ENCODE measurements around the gene C1orf35.

The C1orf35 gene

GRCh38 chr1:228062085-228062791 is 40.9 kb downstream of the C1orf35 start:
- no peak for DNase-seq

DNA sequence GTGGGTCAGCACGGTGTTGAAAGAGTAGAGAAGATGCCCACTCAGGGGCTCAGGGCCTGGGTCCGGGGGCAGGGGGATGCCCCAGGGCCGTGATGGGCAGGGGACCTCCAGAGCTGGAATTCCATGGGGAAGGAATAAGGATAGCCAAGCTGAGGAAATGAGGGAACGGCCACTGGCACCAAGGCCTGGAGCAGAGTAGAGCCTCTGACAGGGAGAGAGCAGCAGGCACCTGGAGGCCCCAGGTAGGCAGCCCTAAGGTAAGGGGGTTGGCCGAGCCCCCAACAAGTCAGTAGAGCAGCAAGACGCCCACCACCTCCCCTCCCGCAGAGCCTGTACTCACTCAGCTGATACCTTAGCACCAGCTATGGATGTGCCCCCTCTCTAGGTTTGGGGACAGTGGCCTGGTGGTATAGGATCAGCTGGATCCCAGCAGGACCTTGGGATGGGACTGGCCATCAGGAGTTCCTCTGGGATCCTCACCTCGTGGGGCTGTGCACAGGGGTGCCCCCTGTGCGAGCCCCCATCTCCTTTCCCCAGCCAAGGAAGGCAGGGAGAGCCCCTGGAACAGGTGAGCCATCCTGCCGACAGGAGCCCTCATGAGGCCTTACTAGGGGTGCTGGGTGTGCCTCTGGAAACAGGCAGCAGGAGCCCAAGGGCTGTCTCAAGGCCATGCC is 41.6 kb downstream of the C1orf35 start:
- no peak for DNase-seq

DNA sequence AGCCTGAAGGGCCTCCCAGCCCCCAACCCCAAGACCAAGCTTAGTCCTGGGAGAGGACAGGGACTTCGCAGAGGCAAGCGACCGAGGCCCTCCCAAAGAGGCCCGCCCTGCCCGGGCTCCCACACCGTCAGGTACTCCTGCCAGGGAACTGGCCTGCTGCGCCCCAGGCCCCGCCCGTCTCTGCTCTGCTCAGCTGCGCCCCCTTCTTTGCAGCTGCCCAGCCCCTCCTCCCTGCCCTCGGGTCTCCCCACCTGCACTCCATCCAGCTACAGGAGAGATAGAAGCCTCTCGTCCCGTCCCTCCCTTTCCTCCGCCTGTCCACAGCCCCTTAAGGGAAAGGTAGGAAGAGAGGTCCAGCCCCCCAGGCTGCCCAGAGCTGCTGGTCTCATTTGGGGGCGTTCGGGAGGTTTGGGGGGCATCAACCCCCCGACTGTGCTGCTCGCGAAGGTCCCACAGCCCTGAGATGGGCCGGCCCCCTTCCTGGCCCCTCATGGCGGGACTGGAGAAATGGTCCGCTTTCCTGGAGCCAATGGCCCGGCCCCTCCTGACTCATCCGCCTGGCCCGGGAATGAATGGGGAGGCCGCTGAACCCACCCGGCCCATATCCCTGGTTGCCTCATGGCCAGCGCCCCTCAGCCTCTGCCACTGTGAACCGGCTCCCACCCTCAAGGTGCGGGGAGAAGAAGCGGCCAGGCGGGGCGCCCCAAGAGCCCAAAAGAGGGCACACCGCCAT is 42.5 kb downstream of the C1orf35 start:
- DNase-seq = no peak

DNA sequence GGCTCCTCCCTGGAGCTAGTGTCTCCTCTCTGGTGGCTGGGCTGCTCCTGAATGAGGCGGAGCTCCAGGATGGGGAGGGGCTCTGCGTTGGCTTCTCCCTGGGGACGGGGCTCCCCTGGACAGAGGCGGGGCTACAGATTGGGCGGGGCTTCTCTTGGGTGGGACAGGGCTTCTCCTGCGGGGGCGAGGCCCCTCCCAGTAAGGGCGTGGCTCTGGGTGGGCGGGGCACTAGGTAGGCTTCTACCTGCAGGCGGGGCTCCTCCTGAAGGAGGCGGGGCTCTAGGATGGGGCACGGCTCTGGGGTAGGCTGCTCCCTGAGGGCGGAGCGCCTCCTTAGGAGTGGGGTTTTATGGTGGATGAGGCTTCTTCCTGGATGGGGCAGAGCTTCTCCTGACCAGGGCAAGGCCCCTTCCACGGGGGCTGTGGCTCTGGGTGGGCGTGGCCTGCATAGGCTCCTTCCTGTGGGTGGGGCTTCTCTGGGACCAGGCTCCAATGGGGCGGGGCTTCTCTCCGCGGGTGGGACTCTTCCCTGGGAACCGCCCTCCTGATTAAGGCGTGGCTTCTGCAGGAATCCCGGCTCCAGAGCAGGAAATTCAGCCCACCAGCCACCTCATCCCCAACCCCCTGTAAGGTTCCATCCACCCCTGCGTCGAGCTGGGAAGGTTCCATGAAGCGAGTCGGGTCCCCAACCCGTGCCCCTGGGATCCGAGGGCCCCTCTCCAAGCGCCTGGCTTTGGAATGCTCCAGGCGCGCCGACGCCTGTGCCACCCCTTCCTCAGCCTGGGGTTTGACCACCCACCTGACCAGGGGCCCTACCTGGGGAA is 43.3 kb downstream of the C1orf35 start:
- DNase-seq = no peak

DNA sequence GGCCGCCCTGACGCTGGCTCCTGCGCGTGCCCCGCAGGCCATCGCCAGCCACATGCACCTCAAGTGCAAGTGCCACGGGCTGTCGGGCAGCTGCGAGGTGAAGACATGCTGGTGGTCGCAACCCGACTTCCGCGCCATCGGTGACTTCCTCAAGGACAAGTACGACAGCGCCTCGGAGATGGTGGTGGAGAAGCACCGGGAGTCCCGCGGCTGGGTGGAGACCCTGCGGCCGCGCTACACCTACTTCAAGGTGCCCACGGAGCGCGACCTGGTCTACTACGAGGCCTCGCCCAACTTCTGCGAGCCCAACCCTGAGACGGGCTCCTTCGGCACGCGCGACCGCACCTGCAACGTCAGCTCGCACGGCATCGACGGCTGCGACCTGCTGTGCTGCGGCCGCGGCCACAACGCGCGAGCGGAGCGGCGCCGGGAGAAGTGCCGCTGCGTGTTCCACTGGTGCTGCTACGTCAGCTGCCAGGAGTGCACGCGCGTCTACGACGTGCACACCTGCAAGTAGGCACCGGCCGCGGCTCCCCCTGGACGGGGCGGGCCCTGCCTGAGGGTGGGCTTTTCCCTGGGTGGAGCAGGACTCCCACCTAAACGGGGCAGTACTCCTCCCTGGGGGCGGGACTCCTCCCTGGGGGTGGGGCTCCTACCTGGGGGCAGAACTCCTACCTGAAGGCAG is 44.0 kb downstream of the C1orf35 start:
- DNase-seq = no peak

DNA sequence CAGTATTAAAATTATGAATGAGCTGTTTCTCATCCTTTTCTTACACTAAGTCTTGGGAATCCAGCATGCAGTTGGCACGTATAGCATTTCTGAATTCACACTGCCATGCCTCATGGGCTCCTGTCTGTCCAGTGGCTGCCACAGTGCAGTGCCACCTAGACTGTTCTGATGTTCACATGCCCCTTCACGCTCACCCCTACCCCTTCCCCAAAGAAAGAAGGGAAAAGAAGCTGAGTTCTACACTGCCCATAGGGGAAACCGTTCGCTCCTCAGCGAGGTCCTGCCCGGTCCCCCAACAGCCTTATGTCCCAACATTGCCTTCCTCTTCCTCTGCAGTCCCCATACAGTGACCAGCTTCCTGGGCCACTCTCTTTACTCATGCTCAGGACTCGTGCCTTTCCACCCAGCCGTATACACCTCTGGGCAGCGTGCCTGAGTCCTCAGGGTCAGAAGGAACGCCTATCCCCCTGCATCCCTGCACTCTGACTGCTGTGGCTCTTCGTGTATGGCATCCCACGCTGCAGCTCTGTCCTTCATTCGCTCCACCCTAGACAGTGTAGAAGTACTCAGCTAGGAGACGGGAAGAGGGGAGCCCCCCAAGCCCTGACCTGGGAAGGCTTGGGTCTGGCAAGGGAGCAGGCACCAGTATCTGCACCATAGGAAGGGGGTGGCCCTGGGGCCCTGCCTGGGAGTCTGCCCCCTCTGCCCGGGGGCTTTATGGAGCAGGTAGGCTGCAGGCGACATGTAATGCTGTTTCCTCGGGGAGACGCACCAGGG is 44.8 kb downstream of the C1orf35 start:
- no peak for DNase-seq
